ENCODE measurements around the gene RPL28. TPM values are rescaled to one million over a fixed set of nuclear protein-coding genes. Genes with fewer than 3 reads are reported as not detected.
"Not testable (repeated sequence)": the region's sequence is repeated elsewhere in the genome, so short reads cannot be mapped to it uniquely, and the experiment has no call there.

The RPL28 gene
- total and polyA plus RNA-seq, 7 experiments from 2014 or later, result 740 to 3,799 (median 2,729) TPM

- not testable (repeated sequence) for H3K27me3 ChIP-seq (ENCODE audit: control insufficient read depth in 2 of 2, insufficient read depth in 2 of 2, low read length in 2 of 2); H3K9me3 ChIP-seq (ENCODE audit: control insufficient read depth in 2 of 3, low read length in 3 of 3); ATAC-seq; DNase-seq
- H3K27ac Mint-ChIP-seq, result peak within 1 kb of the TSS; percentile 93 to 100 (median 99)
- peaks cover 17 to 24% of the 10 kb centered on the region in 2 donors for H3K4me1 ChIP-seq (ENCODE audit: control insufficient read depth in 2 of 2, insufficient read depth in 2 of 2, low read length in 2 of 2)
- H3K4me3 Mint-ChIP-seq, result peak within 1 kb of the TSS; percentile 86 to 97 (median 92)
- peak within 1 kb of the TSS; percentile 89 for H3K4me3 ChIP-seq (ENCODE audit: low read length)
- H3K9me3 Mint-ChIP-seq, result peaks cover 0 to 14% (median 4%) of the 10 kb centered on the region in 11 donors
- H3K4me1 Mint-ChIP-seq, result peaks cover 21 to 36% (median 26%) of the 10 kb centered on the region in 7 donors
- peaks cover 0 to 29% (median 0%) of the 10 kb centered on the region in 3 experiments for H3K36me3 ChIP-seq (ENCODE audit: control insufficient read depth in 2 of 3, insufficient read depth in 3 of 3, low read length in 3 of 3)
- POLR2A ChIA-PET, result interaction anchor here (0.6 to 5.3 kb wide), 16 partner anchors 10 to 192 kb away, joined by 4 to 82 read pairs (median 6); partner anchors contain the start of genes FIZ1, HSPBP1, ISOC2 and RPL28
- H3K36me3 Mint-ChIP-seq, result peaks cover 0 to 45% (median 13%) of the 10 kb centered on the region in 5 donors
- intact Hi-C loops (cut with micrococcal nuclease), result loop anchor here (1.0 to 5.0 kb wide), 5 partner anchors 105 to 345 kb away; partner anchors contain the start of gene RDH13 (in 1 of the 2)
- CTCF ChIA-PET, result interaction anchor here (1.0 kb wide), 1 partner anchor 267 kb away, joined by 3 read pairs; no protein-coding TSS in a partner anchor
- H3K27ac ChIP-seq (ENCODE audit: low read depth, low read length), result peak within 1 kb of the TSS; percentile 96
- peaks cover 0 to 12% (median 0%) of the 10 kb centered on the region in 5 donors for H3K27me3 Mint-ChIP-seq
Observed at GRCh38 chr19:55407550-55407799, 21.7 kb downstream of the RPL28 start, which contains the start of gene UBE2S. Gene UBE2S (minus strand): TSS chr19:55407788. CDS start chr19:55407589, 199 bp downstream.

- peaks cover 0 to 9% (median 0%) of the 10 kb centered on the region in 3 experiments for H3K9me3 ChIP-seq (ENCODE audit: control insufficient read depth in 2 of 3, low read length in 3 of 3)
- H3K27ac ChIP-seq (ENCODE audit: low read depth, low read length), result peak overlapping the region; percentile 96
- Mint-ChIP-seq H3K9me3 (peaks cover 0 to 14% (median 4%) of the 10 kb centered on the region in 11 donors), H3K27ac (peak overlapping the region; percentile 93 to 100 (median 99)), H3K27me3 (peaks cover 0 to 12% (median 0%) of the 10 kb centered on the region in 5 donors), H3K4me3 (peak overlapping the region; percentile 86 to 97 (median 92)), H3K4me1 (peaks cover 21 to 36% (median 26%) of the 10 kb centered on the region in 7 donors), H3K36me3 (peaks cover 0 to 45% (median 12%) of the 10 kb centered on the region in 5 donors)
- ATAC-seq (peak; percentile 93), DNase-seq (peak; percentile 94 to 99 (median 97))
- no peaks in the 10 kb centered on the region for H3K27me3 ChIP-seq (ENCODE audit: control insufficient read depth in 2 of 2, insufficient read depth in 2 of 2, low read length in 2 of 2)
- H3K4me1 ChIP-seq (ENCODE audit: control insufficient read depth in 2 of 2, insufficient read depth in 2 of 2, low read length in 2 of 2), result peaks cover 17 to 24% of the 10 kb centered on the region in 2 donors
- H3K4me3 ChIP-seq (ENCODE audit: low read length), result peak overlapping the region; percentile 89
- intact Hi-C loops (cut with micrococcal nuclease), result loop anchor here (1.0 to 5.0 kb wide), 18 partner anchors 23 to 733 kb away; partner anchors contain the start of genes HSPBP1 (in 2 of the 2), ISOC2 (in 2 of the 2), KMT5C (in 2 of the 2) and PPP6R1 (in 2 of the 2)
- H3K36me3 ChIP-seq (ENCODE audit: control insufficient read depth in 2 of 3, insufficient read depth in 3 of 3, low read length in 3 of 3), result peaks cover 0 to 24% (median 0%) of the 10 kb centered on the region in 3 experiments
- POLR2A ChIA-PET, result interaction anchor here (0.6 to 5.3 kb wide), 21 partner anchors 11 to 1293 kb away, joined by 3 to 82 read pairs (median 7); partner anchors contain the start of genes FIZ1, HSPBP1, ISOC2 and RPL28
- CTCF ChIA-PET, result interaction anchor here (0.5 to 1.0 kb wide), 2 partner anchors 267 to 1436 kb away, joined by 3 read pairs; no protein-coding TSS in a partner anchor
Observed at GRCh38 chr19:55407800-55408532, 22.2 kb downstream of the RPL28 start.

- ATAC-seq (no peak), DNase-seq (no peak)
- peaks cover 0 to 19% (median 0%) of the 10 kb centered on the region in 3 experiments for H3K36me3 ChIP-seq (ENCODE audit: control insufficient read depth in 2 of 3, insufficient read depth in 3 of 3, low read length in 3 of 3)
- Mint-ChIP-seq H3K9me3 (peaks cover 0 to 14% (median 4%) of the 10 kb centered on the region in 11 donors), H3K27me3 (peaks cover 0 to 12% (median 0%) of the 10 kb centered on the region in 5 donors), H3K4me1 (peaks cover 21 to 36% (median 26%) of the 10 kb centered on the region in 7 donors), H3K36me3 (peaks cover 0 to 41% (median 8%) of the 10 kb centered on the region in 5 donors), H3K27ac (peak overlapping the region; percentile 93 to 100 (median 99)), H3K4me3 (peak overlapping the region; percentile 86 to 97 (median 92))
- peaks cover 17 to 24% of the 10 kb centered on the region in 2 donors for H3K4me1 ChIP-seq (ENCODE audit: control insufficient read depth in 2 of 2, insufficient read depth in 2 of 2, low read length in 2 of 2)
- peaks cover 0 to 9% (median 0%) of the 10 kb centered on the region in 3 experiments for H3K9me3 ChIP-seq (ENCODE audit: control insufficient read depth in 2 of 3, low read length in 3 of 3)
- H3K27me3 ChIP-seq (ENCODE audit: control insufficient read depth in 2 of 2, insufficient read depth in 2 of 2, low read length in 2 of 2), result no peaks in the 10 kb centered on the region
- CTCF ChIA-PET, result interaction anchor here (0.5 kb wide), 1 partner anchor 1437 kb away, joined by 3 read pairs; no protein-coding TSS in a partner anchor
- POLR2A ChIA-PET, result interaction anchor here (0.8 to 3.5 kb wide), 10 partner anchors 11 to 1293 kb away, joined by 3 to 23 read pairs (median 7); partner anchors contain the start of genes HSPBP1, KMT5C, TFPT and TMEM238
- intact Hi-C loops (cut with micrococcal nuclease), result loop anchor here (1.0 to 5.0 kb wide), 17 partner anchors 23 to 732 kb away; partner anchors contain the start of genes HSPBP1 (in 2 of the 2), ISOC2 (in 2 of the 2), KMT5C (in 2 of the 2) and PPP6R1 (in 2 of the 2)
- H3K4me3 ChIP-seq (ENCODE audit: low read length), result peak overlapping the region; percentile 89
- peak overlapping the region; percentile 96 for H3K27ac ChIP-seq (ENCODE audit: low read depth, low read length)
Observed at GRCh38 chr19:55408533-55408872, 22.8 kb downstream of the RPL28 start.

GRCh38 chr19:55409179-55409578, 23.4 kb downstream of the RPL28 start:
- H3K4me3 Mint-ChIP-seq, result peak overlapping the region in 9 of 10 donors; percentile 14 to 95 (median 86)
- DNase-seq; CTCF ChIA-PET; H3K27ac ChIP-seq (ENCODE audit: low read depth, low read length); H3K4me3 ChIP-seq (ENCODE audit: low read length); H3K27me3 ChIP-seq (ENCODE audit: control insufficient read depth in 2 of 2, insufficient read depth in 2 of 2, low read length in 2 of 2); ATAC-seq; H3K9me3 ChIP-seq (ENCODE audit: control insufficient read depth in 2 of 3, low read length in 3 of 3): not testable (repeated sequence)
- peak overlapping the region in 7 of 9 donors; percentile 59 to 100 (median 98) for H3K27ac Mint-ChIP-seq
- peaks cover 0 to 36% (median 7%) of the 10 kb centered on the region in 5 donors for H3K36me3 Mint-ChIP-seq
- POLR2A ChIA-PET, result interaction anchor here (0.8 to 3.5 kb wide), 10 partner anchors 10 to 1294 kb away, joined by 3 to 23 read pairs (median 7); partner anchors contain the start of genes HSPBP1, KMT5C, TFPT and TMEM238
- peaks cover 17 to 24% of the 10 kb centered on the region in 2 donors for H3K4me1 ChIP-seq (ENCODE audit: control insufficient read depth in 2 of 2, insufficient read depth in 2 of 2, low read length in 2 of 2)
- intact Hi-C loops (cut with micrococcal nuclease), result loop anchor here (2.0 to 5.0 kb wide), 7 partner anchors 52 to 732 kb away; partner anchors contain the start of genes ISOC2 (in 1 of the 2), RDH13 (in 1 of the 2), ZNF444 (in 1 of the 2) and ZNF784 (in 1 of the 2)
- peaks cover 0 to 14% (median 0%) of the 10 kb centered on the region in 3 experiments for H3K36me3 ChIP-seq (ENCODE audit: control insufficient read depth in 2 of 3, insufficient read depth in 3 of 3, low read length in 3 of 3)
- H3K27me3 Mint-ChIP-seq, result peaks cover 0 to 12% (median 0%) of the 10 kb centered on the region in 5 donors
- H3K9me3 Mint-ChIP-seq, result peaks cover 0 to 14% (median 4%) of the 10 kb centered on the region in 11 donors
- peaks cover 21 to 36% (median 26%) of the 10 kb centered on the region in 7 donors for H3K4me1 Mint-ChIP-seq

- ChIA-PET POLR2A (interaction anchor here (1.6 to 3.5 kb wide), 3 partner anchors 26 to 292 kb away, joined by 4 to 23 read pairs (median 8); partner anchors contain the start of gene TMEM238), CTCF (interaction anchor here (0.9 kb wide), 1 partner anchor 10 kb away, joined by 4 read pairs; no protein-coding TSS in a partner anchor)
- intact Hi-C loops (cut with micrococcal nuclease), result loop anchor here in 1 of 2 donors (10.0 kb wide), 1 partner anchor 525 kb away; no protein-coding TSS in a partner anchor
- peak overlapping the region in 3 of 10 donors; percentile 28 to 74 (median 44) for H3K4me3 Mint-ChIP-seq
- H3K4me3 ChIP-seq (ENCODE audit: low read length), result no peak overlapping the region
- H3K27ac ChIP-seq (ENCODE audit: low read depth, low read length), result no peak overlapping the region
- no peak for ATAC-seq
- H3K9me3 Mint-ChIP-seq, result peaks cover 0 to 14% (median 4%) of the 10 kb centered on the region in 11 donors
- peaks cover 17 to 24% of the 10 kb centered on the region in 2 donors for H3K4me1 ChIP-seq (ENCODE audit: control insufficient read depth in 2 of 2, insufficient read depth in 2 of 2, low read length in 2 of 2)
- peaks cover 0 to 9% (median 0%) of the 10 kb centered on the region in 3 experiments for H3K9me3 ChIP-seq (ENCODE audit: control insufficient read depth in 2 of 3, low read length in 3 of 3)
- no peaks in the 10 kb centered on the region for H3K27me3 ChIP-seq (ENCODE audit: control insufficient read depth in 2 of 2, insufficient read depth in 2 of 2, low read length in 2 of 2)
- peaks cover 0 to 10% (median 0%) of the 10 kb centered on the region in 3 experiments for H3K36me3 ChIP-seq (ENCODE audit: control insufficient read depth in 2 of 3, insufficient read depth in 3 of 3, low read length in 3 of 3)
- peaks cover 0 to 36% (median 7%) of the 10 kb centered on the region in 5 donors for H3K36me3 Mint-ChIP-seq
- H3K27me3 Mint-ChIP-seq, result peaks cover 0 to 17% (median 0%) of the 10 kb centered on the region in 5 donors
- peaks cover 21 to 36% (median 26%) of the 10 kb centered on the region in 7 donors for H3K4me1 Mint-ChIP-seq
- no peak for DNase-seq
- H3K27ac Mint-ChIP-seq, result peak overlapping the region in 1 of 9 donors; percentile 66
Observed at GRCh38 chr19:55410168-55410567, 24.4 kb downstream of the RPL28 start.
